ENCODE data around the gene NACAD.
A peak's percentile ranks its signal among the peaks of the same experiment; 100 is the strongest.

The NACAD gene

DNA sequence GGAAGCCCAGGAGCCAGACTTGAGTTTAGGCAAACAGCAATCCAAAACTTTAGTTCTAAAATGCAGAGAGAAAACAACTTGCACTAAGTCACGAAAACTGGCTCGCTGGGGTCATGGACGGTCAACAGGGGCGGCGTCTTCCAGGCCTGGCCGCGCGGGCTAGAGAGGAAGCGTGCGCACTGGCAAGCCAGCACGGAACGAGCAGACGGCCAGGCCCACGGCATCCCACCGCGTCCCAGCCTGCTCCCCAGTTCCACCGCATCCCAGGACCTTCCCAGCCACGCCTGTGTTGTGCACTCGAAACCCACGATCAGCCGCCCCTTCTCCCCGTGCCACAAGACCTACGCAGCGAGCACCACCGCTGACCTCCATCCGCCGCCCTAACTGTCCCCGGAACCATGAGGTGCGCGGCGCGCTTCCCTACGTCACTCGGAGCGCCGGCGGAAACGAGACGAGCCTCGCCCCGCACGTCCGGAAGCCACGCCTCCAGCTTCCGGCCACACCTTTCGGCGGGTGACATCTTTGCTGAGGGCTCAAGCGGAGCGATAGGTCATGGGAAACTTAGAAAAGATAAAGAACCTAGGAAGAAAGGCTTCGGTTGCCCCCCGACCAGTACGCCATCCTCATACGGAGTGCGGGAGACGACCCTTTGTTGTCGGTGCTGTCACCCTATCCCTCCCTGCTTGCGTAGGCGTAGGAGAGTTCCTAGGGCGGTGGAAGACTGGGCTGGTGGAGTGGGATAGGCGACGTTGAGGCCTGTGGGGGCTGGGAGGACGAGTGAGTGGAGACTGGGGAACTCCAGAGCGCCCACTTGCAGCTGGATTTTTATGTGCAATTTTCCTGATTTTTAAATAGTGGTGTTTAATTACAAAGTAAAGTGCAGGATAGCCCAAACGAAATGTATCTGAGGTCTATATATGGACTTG lies 22.8 kb upstream of the NACAD start, which contains the start of gene TBRG4 (continued):
- no peak for TF ChIP-seq PRDM6 (tag by site-specific recombination; IDR thresholded peaks at IDR 0.05)
- no peak for TF ChIP-seq ZNF112 (tag by site-specific recombination; IDR thresholded peaks at IDR 0.05)
- TF ChIP-seq, protein P1, sequence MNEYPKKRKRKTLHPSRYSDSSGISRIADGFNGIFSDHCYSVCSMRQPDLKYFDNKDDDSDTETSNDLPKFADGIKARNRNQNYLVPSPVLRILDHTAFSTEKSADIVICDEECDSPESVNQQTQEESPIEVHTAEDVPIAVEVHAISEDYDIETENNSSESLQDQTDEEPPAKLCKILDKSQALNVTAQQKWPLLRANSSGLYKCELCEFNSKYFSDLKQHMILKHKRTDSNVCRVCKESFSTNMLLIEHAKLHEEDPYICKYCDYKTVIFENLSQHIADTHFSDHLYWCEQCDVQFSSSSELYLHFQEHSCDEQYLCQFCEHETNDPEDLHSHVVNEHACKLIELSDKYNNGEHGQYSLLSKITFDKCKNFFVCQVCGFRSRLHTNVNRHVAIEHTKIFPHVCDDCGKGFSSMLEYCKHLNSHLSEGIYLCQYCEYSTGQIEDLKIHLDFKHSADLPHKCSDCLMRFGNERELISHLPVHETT (tag by site-specific recombination; IDR thresholded peaks at IDR 0.05): 0 out of 2 replicates have a peak, but pooled peaks have one; percentile 57
- TF ChIP-seq MEIS1 (CRISPR knock-in tag; IDR thresholded peaks at IDR 0.05; ENCODE audit: borderline replicate concordance): no peak
- peak; percentile 64; the same call in 1 of the 2 replicates for TF ChIP-seq ZNF692 (tag by site-specific recombination; IDR thresholded peaks at IDR 0.05)
- no peak for TF ChIP-seq ZNF433 (tag by site-specific recombination; IDR thresholded peaks at IDR 0.05; ENCODE audit: low read depth)
- TF ChIP-seq ZNF830 (tag by site-specific recombination; IDR thresholded peaks at IDR 0.05; ENCODE audit: low read depth): no peak
- TF ChIP-seq ZNF239 (tag by site-specific recombination; IDR thresholded peaks at IDR 0.05): no peak
- no peak for TF ChIP-seq ZSCAN16 (tag by site-specific recombination; IDR thresholded peaks at IDR 0.05)
- TF ChIP-seq, protein P2, sequence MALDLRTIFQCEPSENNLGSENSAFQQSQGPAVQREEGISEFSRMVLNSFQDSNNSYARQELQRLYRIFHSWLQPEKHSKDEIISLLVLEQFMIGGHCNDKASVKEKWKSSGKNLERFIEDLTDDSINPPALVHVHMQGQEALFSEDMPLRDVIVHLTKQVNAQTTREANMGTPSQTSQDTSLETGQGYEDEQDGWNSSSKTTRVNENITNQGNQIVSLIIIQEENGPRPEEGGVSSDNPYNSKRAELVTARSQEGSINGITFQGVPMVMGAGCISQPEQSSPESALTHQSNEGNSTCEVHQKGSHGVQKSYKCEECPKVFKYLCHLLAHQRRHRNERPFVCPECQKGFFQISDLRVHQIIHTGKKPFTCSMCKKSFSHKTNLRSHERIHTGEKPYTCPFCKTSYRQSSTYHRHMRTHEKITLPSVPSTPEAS (tag by site-specific recombination; IDR thresholded peaks at IDR 0.05): no peak
- peak; percentile 91 for TF ChIP-seq SP3 (tag by site-specific recombination; IDR thresholded peaks at IDR 0.05)
- TF ChIP-seq KLF1 (tag by site-specific recombination; IDR thresholded peaks at IDR 0.05): peak; percentile 92
- TF ChIP-seq ZNF48 (tag by site-specific recombination; IDR thresholded peaks at IDR 0.05): no peak
- TF ChIP-seq, protein P3, sequence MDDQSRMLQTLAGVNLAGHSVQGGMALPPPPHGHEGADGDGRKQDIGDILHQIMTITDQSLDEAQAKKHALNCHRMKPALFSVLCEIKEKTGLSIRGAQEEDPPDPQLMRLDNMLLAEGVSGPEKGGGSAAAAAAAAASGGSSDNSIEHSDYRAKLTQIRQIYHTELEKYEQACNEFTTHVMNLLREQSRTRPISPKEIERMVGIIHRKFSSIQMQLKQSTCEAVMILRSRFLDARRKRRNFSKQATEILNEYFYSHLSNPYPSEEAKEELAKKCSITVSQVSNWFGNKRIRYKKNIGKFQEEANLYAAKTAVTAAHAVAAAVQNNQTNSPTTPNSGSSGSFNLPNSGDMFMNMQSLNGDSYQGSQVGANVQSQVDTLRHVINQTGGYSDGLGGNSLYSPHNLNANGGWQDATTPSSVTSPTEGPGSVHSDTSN (CRISPR knock-in tag; IDR thresholded peaks at IDR 0.05): peak; percentile 81; the same call in 1 of the 2 replicates
- TF ChIP-seq, protein P4, sequence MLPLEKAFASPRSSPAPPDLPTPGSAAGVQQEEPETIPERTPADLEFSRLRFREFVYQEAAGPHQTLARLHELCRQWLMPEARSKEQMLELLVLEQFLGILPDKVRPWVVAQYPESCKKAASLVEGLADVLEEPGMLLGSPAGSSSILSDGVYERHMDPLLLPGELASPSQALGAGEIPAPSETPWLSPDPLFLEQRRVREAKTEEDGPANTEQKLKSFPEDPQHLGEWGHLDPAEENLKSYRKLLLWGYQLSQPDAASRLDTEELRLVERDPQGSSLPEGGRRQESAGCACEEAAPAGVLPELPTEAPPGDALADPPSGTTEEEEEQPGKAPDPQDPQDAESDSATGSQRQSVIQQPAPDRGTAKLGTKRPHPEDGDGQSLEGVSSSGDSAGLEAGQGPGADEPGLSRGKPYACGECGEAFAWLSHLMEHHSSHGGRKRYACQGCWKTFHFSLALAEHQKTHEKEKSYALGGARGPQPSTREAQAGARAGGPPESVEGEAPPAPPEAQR (tag by site-specific recombination; IDR thresholded peaks at IDR 0.05): no peak
- peak; percentile 18; the same call in 1 of the 2 replicates for TF ChIP-seq ZNF394 (tag by site-specific recombination; IDR thresholded peaks at IDR 0.05; ENCODE audit: borderline replicate concordance)
- TF ChIP-seq, protein P5, sequence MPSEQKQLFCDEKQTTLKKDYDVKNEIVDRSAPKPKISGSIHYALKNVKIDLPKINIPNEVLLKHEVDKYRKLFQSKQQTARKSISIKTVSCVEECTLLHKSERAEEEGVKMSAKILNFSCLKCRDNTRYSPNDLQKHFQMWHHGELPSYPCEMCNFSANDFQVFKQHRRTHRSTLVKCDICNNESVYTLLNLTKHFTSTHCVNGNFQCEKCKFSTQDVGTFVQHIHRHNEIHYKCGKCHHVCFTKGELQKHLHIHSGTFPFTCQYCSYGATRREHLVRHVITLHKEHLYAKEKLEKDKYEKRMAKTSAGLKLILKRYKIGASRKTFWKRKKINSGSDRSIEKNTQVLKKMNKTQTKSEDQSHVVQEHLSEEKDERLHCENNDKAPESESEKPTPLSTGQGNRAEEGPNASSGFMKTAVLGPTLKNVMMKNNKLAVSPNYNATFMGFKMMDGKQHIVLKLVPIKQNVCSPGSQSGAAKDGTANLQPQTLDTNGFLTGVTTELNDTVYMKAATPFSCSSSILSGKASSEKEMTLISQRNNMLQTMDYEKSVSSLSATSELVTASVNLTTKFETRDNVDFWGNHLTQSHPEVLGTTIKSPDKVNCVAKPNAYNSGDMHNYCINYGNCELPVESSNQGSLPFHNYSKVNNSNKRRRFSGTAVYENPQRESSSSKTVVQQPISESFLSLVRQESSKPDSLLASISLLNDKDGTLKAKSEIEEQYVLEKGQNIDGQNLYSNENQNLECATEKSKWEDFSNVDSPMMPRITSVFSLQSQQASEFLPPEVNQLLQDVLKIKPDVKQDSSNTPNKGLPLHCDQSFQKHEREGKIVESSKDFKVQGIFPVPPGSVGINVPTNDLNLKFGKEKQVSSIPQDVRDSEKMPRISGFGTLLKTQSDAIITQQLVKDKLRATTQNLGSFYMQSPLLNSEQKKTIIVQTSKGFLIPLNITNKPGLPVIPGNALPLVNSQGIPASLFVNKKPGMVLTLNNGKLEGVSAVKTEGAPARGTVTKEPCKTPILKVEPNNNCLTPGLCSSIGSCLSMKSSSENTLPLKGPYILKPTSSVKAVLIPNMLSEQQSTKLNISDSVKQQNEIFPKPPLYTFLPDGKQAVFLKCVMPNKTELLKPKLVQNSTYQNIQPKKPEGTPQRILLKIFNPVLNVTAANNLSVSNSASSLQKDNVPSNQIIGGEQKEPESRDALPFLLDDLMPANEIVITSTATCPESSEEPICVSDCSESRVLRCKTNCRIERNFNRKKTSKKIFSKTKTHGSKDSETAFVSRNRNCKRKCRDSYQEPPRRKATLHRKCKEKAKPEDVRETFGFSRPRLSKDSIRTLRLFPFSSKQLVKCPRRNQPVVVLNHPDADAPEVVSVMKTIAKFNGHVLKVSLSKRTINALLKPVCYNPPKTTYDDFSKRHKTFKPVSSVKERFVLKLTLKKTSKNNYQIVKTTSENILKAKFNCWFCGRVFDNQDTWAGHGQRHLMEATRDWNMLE (tag by site-specific recombination; conservative IDR thresholded peaks at IDR 0.05; ENCODE audit: low read depth): peak; percentile 79
- peak; percentile 57; the same call in 1 of the 2 replicates for TF ChIP-seq ZNF76 (tag by site-specific recombination; IDR thresholded peaks at IDR 0.05; ENCODE audit: borderline replicate concordance, low read depth)
- TF ChIP-seq KLF10 (tag by site-specific recombination; IDR thresholded peaks at IDR 0.05): peak; percentile 95
- no peak for TF ChIP-seq ZNF24 (tag by site-specific recombination; IDR thresholded peaks at IDR 0.05)
- no peak for TF ChIP-seq ZNF311 (tag by site-specific recombination; IDR thresholded peaks at IDR 0.05; ENCODE audit: borderline replicate concordance)
- peak; percentile 89 for TF ChIP-seq ZNF629 (tag by site-specific recombination; IDR thresholded peaks at IDR 0.05)
- no peak for TF ChIP-seq TCF7L2 (IDR thresholded peaks at IDR 0.05; ENCODE audit: borderline replicate concordance, low read depth, low read length)
- no peak for TF ChIP-seq ZNF155 (tag by site-specific recombination; IDR thresholded peaks at IDR 0.05)
- no peak; the same call in none of the 2 replicates for TF ChIP-seq KLF16 (tag by site-specific recombination; IDR thresholded peaks at IDR 0.05)

Data from HEK293 (cell line).